Rectal smooth muscle tissue (tissue), 1 donor: ENCODE measurements around the gene GPR3.
"Not testable (repeated sequence)": the region's sequence is repeated elsewhere in the genome, so short reads cannot be mapped to it uniquely, and the experiment has no call there.

Experiments used
- H3K27ac ChIP-seq: one replicate; pipeline ENCODE4 v1.7.0; 2013; ENCODE audit warnings: low read depth, low read length, inconsistent platforms
- H3K27me3 ChIP-seq: one replicate; pipeline ENCODE4 v1.7.0; 2013; ENCODE audit warnings: low read length; ENCODE audit not compliant: control insufficient read depth, insufficient read depth
- H3K36me3 ChIP-seq: one replicate; pipeline ENCODE4 v1.7.0; 2013; ENCODE audit warnings: low read length; ENCODE audit not compliant: control insufficient read depth, insufficient read depth
- H3K4me1 ChIP-seq: one replicate; pipeline ENCODE4 v1.7.0; 2013; ENCODE audit warnings: low read length; ENCODE audit not compliant: control insufficient read depth, insufficient read depth
- H3K4me3 ChIP-seq: one replicate; pipeline ENCODE4 v1.7.0; 2013; ENCODE audit warnings: low read length
- H3K9ac ChIP-seq: one replicate; pipeline ENCODE4 v1.7.0; 2013; ENCODE audit warnings: low read length

GPR3 gene

GRCh38 chr1:27416387-27417111 lies 24.1 kb downstream of the GPR3 start:
- peak overlapping the region; percentile 86 for H3K27ac ChIP-seq
- H3K27me3 ChIP-seq = no peaks in the 10 kb centered on the region
- no peak overlapping the region for H3K9ac ChIP-seq
- peaks cover 30% of the 10 kb centered on the region for H3K36me3 ChIP-seq
- no peak overlapping the region for H3K4me3 ChIP-seq
- H3K4me1 ChIP-seq = peaks cover 28% of the 10 kb centered on the region

GRCh38 chr1:27417713-27418112 lies 25.3 kb downstream of the GPR3 start:
- Histone ChIP-seq H3K9ac (no peak overlapping the region), H3K4me3 (no peak overlapping the region), H3K36me3 (peaks cover 25% of the 10 kb centered on the region), H3K4me1 (peaks cover 28% of the 10 kb centered on the region), H3K27me3 (no peaks in the 10 kb centered on the region), H3K27ac (peak overlapping the region; percentile 86)

GRCh38 chr1:27418326-27419185 lies 26.1 kb downstream of the GPR3 start:
- peaks cover 28% of the 10 kb centered on the region for H3K4me1 ChIP-seq
- H3K36me3 ChIP-seq = peaks cover 17% of the 10 kb centered on the region
- H3K27ac ChIP-seq = peak overlapping the region; percentile 86
- no peak overlapping the region for H3K9ac ChIP-seq
- no peaks in the 10 kb centered on the region for H3K27me3 ChIP-seq
- H3K4me3 ChIP-seq = no peak overlapping the region

GRCh38 chr1:27423709-27424108 lies 31.3 kb downstream of the GPR3 start:
- Histone ChIP-seq H3K27ac (no peak overlapping the region), H3K9ac (no peak overlapping the region), H3K27me3 (no peaks in the 10 kb centered on the region), H3K4me3 (no peak overlapping the region), H3K4me1 (peaks cover 17% of the 10 kb centered on the region), H3K36me3 (peaks cover 14% of the 10 kb centered on the region)

GRCh38 chr1:27427329-27427728 lies 34.9 kb downstream of the GPR3 start:
- Histone ChIP-seq H3K4me1 (peaks cover 27% of the 10 kb centered on the region), H3K9ac (no peak overlapping the region), H3K27ac (no peak overlapping the region), H3K27me3 (no peaks in the 10 kb centered on the region), H3K36me3 (peaks cover 14% of the 10 kb centered on the region), H3K4me3 (no peak overlapping the region)

- Histone ChIP-seq H3K4me3 (no peak overlapping the region), H3K27ac (peak overlapping the region; percentile 53), H3K36me3 (peaks cover 14% of the 10 kb centered on the region), H3K9ac (no peak overlapping the region), H3K4me1 (peaks cover 27% of the 10 kb centered on the region), H3K27me3 (no peaks in the 10 kb centered on the region)
These were observed 35.4 kb downstream of the GPR3 start for GRCh38 chr1:27427816-27428315.

GRCh38 chr1:27428316-27429028 lies 36.0 kb downstream of the GPR3 start:
- peak overlapping the region; percentile 53 for H3K27ac ChIP-seq
- no peak overlapping the region for H3K9ac ChIP-seq
- peak overlapping the region; percentile 34 for H3K4me3 ChIP-seq
- peaks cover 27% of the 10 kb centered on the region for H3K4me1 ChIP-seq
- H3K27me3 ChIP-seq = no peaks in the 10 kb centered on the region
- H3K36me3 ChIP-seq = peaks cover 14% of the 10 kb centered on the region

GRCh38 chr1:27429029-27429425 lies 36.6 kb downstream of the GPR3 start:
- H3K27ac ChIP-seq = peak overlapping the region; percentile 53
- peaks cover 27% of the 10 kb centered on the region for H3K4me1 ChIP-seq
- H3K4me3 ChIP-seq = no peak overlapping the region
- H3K9ac ChIP-seq = no peak overlapping the region
- peaks cover 14% of the 10 kb centered on the region for H3K36me3 ChIP-seq
- H3K27me3 ChIP-seq = no peaks in the 10 kb centered on the region

GRCh38 chr1:27430903-27431600 lies 38.6 kb downstream of the GPR3 start:
- H3K9ac ChIP-seq = no peak overlapping the region
- H3K4me1 ChIP-seq = peaks cover 30% of the 10 kb centered on the region
- H3K27me3 ChIP-seq = no peaks in the 10 kb centered on the region
- H3K4me3 ChIP-seq = peak overlapping the region; percentile 10
- H3K27ac ChIP-seq = peak overlapping the region; percentile 42
- peaks cover 14% of the 10 kb centered on the region for H3K36me3 ChIP-seq

- Histone ChIP-seq H3K27ac (peak overlapping the region; percentile 42), H3K4me3 (no peak overlapping the region), H3K9ac (no peak overlapping the region), H3K4me1 (peaks cover 32% of the 10 kb centered on the region), H3K36me3 (peaks cover 14% of the 10 kb centered on the region), H3K27me3 (no peaks in the 10 kb centered on the region)
These were observed 39.1 kb downstream of the GPR3 start for GRCh38 chr1:27431601-27431940.

GRCh38 chr1:27432725-27433124 lies 40.3 kb downstream of the GPR3 start:
- H3K27me3 ChIP-seq, H3K4me3 ChIP-seq, H3K27ac ChIP-seq, H3K36me3 ChIP-seq, H3K9ac ChIP-seq: not testable (repeated sequence)
- H3K4me1 ChIP-seq = peaks cover 37% of the 10 kb centered on the region

GRCh38 chr1:27433706-27434105 lies 41.3 kb downstream of the GPR3 start:
- Histone ChIP-seq H3K4me3 (no peak overlapping the region), H3K9ac (no peak overlapping the region), H3K27me3 (no peaks in the 10 kb centered on the region), H3K4me1 (peaks cover 37% of the 10 kb centered on the region), H3K27ac (no peak overlapping the region), H3K36me3 (no peaks in the 10 kb centered on the region)
